Measurements from ENCODE around the gene STAG1.

DNA sequence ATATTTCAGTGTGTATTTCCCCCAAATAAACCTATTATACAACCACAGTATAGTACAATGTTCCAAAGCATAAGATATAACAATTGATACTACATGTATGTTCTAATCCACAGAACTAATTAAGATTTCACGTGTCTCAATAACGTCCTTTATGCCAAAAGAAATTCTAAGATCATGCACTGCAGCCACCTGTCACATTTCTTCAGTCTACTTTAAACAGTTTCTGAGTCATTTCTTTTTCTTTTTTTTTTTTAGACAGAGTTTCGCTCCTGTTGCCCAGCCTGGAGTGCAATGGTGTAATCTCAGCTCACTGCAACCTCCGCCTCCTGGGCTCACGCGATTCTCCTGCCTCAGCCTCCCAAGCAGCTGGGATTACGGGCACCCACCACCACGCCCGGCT is 190.2 kb downstream of the STAG1 start:
- TF ChIP-seq POLR2A (IDR thresholded peaks at IDR 0.05) (no peak), POLR2AphosphoS5 (IDR thresholded peaks at IDR 0.05; ENCODE audit: insufficient read depth in 1 of 2, low read depth in 1 of 2) (no peak)
- TF ChIP-seq, protein P1, sequence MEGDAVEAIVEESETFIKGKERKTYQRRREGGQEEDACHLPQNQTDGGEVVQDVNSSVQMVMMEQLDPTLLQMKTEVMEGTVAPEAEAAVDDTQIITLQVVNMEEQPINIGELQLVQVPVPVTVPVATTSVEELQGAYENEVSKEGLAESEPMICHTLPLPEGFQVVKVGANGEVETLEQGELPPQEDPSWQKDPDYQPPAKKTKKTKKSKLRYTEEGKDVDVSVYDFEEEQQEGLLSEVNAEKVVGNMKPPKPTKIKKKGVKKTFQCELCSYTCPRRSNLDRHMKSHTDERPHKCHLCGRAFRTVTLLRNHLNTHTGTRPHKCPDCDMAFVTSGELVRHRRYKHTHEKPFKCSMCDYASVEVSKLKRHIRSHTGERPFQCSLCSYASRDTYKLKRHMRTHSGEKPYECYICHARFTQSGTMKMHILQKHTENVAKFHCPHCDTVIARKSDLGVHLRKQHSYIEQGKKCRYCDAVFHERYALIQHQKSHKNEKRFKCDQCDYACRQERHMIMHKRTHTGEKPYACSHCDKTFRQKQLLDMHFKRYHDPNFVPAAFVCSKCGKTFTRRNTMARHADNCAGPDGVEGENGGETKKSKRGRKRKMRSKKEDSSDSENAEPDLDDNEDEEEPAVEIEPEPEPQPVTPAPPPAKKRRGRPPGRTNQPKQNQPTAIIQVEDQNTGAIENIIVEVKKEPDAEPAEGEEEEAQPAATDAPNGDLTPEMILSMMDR (IDR thresholded peaks at IDR 0.05), result no peak

Data from vagina (tissue), 2 donors.